Mesenteric fat pad (tissue), 1 donor: ENCODE data around the gene MACROD1. TPM values are rescaled to one million over a fixed set of nuclear protein-coding genes. Genes with fewer than 3 reads are reported as not detected.

Experiments
- DNase-seq: peaks from one replicate; pipeline ENCODE4 v3.0.0-alpha.2; 2020; ENCODE audit warnings: low spot score
- total RNA-seq: library from RNA; stranded (reverse); fragmentation: NEBNext Ultra II Directional; extraction: Animal tissue kit (Norgen Biotek cat#: 25700); gene quantifications from one replicate; pipeline ENCODE4 v1.2.1, GENCODE V29; 2021
- donor health status: DM: yes; HTN: yes; CAD: no.

MACROD1 gene
- total RNA-seq, 1 donor from 2014 or later: 19.5 TPM

GRCh38 chr11:64037027-64037634 lies 128.8 kb downstream of the MACROD1 start:
- DNase-seq: no peak

- DNase-seq: no peak
Measured at GRCh38 chr11:64036087-64037026, 129.6 kb downstream of the MACROD1 start.

GRCh38 chr11:64035576-64035975 lies 130.3 kb downstream of the MACROD1 start, which contains the start of gene FLRT1:
Gene FLRT1 (plus strand): TSS chr11:64035931. CDS start chr11:64116268, 80,337 bp downstream.
- DNase-seq: no peak

GRCh38 chr11:64035081-64035524 lies 130.8 kb downstream of the MACROD1 start:
- DNase-seq: no peak

GRCh38 chr11:64034411-64034811 lies 131.5 kb downstream of the MACROD1 start:
- no peak for DNase-seq

GRCh38 chr11:64032050-64032449 lies 133.9 kb downstream of the MACROD1 start:
- DNase-seq: no peak

- no peak for DNase-seq
Measured at GRCh38 chr11:64031001-64031400, 134.9 kb downstream of the MACROD1 start.

GRCh38 chr11:64029773-64030172 lies 136.1 kb downstream of the MACROD1 start:
- no peak for DNase-seq

GRCh38 chr11:64028398-64029115 lies 137.4 kb downstream of the MACROD1 start:
- DNase-seq: no peak

- DNase-seq: no peak
Measured at GRCh38 chr11:64027651-64028397, 138.1 kb downstream of the MACROD1 start.

GRCh38 chr11:64026575-64027205 lies 139.2 kb downstream of the MACROD1 start:
- DNase-seq: no peak

- DNase-seq: no peak
Measured at GRCh38 chr11:64025205-64025604, 140.7 kb downstream of the MACROD1 start.

GRCh38 chr11:64023712-64024710 lies 141.9 kb downstream of the MACROD1 start:
- no peak for DNase-seq

- DNase-seq: no peak
Measured at GRCh38 chr11:64022125-64022784, 143.7 kb downstream of the MACROD1 start.

GRCh38 chr11:64021757-64022093 lies 144.2 kb downstream of the MACROD1 start:
- DNase-seq: no peak

GRCh38 chr11:64020976-64021756 lies 144.7 kb downstream of the MACROD1 start:
- no peak for DNase-seq

- DNase-seq: no peak
Measured at GRCh38 chr11:64019106-64020037, 146.5 kb downstream of the MACROD1 start.
